K562 (cell line): ENCODE results near the gene RCSD1. TPM values are rescaled to one million over a fixed set of nuclear protein-coding genes. Genes with fewer than 3 reads are reported as not detected.

ENCODE experiments used
- ATAC-seq: fragments of 200-7000 bp; cut with Tn5 transposase; 3 replicates; pipeline ENCODE4 v1.9.1; 2020; ENCODE audit warnings: moderate library complexity
- BruUV-seq: library from RNA; stranded (reverse); fragments of 400-500 nt; replicated peaks from 2 replicates; lab custom pipeline; 2021; lab: Mats Ljungman, UMichigan
- CTCF ChIA-PET: fragments of 300-600 bp; formaldehyde crosslinking; extraction: SDS; loops from one replicate; lab custom pipeline; 2021; ENCODE audit warnings: low intra/inter-chr PET ratio; lab: Yijun Ruan, JAX
- POLR2A ChIA-PET: fragments of 300-600, 350-650 bp; sonication (Branson Sonifier 250); formaldehyde crosslinking; extraction: SDS; loops from one replicate; lab custom pipeline; 2021; ENCODE audit warnings: antibody characterized with exemption, inconsistent platforms; lab: Yijun Ruan, JAX
- DNase-seq, 4 experiments: peaks; one replicate each; pipeline versions ENCODE4 v3.0.0 to v3.0.0-alpha.2; 2011 to 2018; ENCODE audit warnings: low spot score in 3 of 4, mixed read lengths in 3 of 4; ENCODE audit errors: extremely low read depth in 1 of 4
- FAIRE-seq: peaks from 2 replicates; lab custom pipeline; 2011; peaks lifted over from hg19 to GRCh38; lab: Jason Lieb, UNC
- H2AFZ ChIP-seq: 2 replicates; pipeline ENCODE4 v1.6.0; 2011; ENCODE audit warnings: low read depth, low read length, control low read depth, inconsistent platforms
- H3K27ac ChIP-seq: fragments of 200-600 bp; 3 replicates; pipeline ENCODE4 v1.8.0; 2011; ENCODE audit warnings: low read depth, mild to moderate bottlenecking, control low read depth, inconsistent platforms, low read length, moderate library complexity, mixed read lengths; ENCODE audit errors: extremely low read depth
- H3K27me3 ChIP-seq, 2 experiments: fragments of 300-600 bp in 1 of 2; 2 replicates in 1 of 2; 3 replicates in 1 of 2; pipeline versions ENCODE4 v1.6.0 to v1.8.0; 2011; ENCODE audit warnings: inconsistent platforms in 2 of 2, low read length in 2 of 2, mild to moderate bottlenecking in 1 of 2, mixed read lengths in 1 of 2, moderate library complexity in 1 of 2; ENCODE audit not compliant: control insufficient read depth in 2 of 2, insufficient read depth in 2 of 2
- H3K36me3 ChIP-seq: fragments of 300-600 bp; 3 replicates; pipeline ENCODE4 v1.8.0; 2011; ENCODE audit warnings: mild to moderate bottlenecking, low read length, inconsistent platforms; ENCODE audit not compliant: control insufficient read depth, insufficient read depth
- H3K4me1 ChIP-seq, 2 experiments: fragments of 200-600 bp in 1 of 2; replicated peaks in 1 of 2; 2 replicates in 1 of 2; 3 replicates in 1 of 2; pipeline versions ENCODE4 v1.5.1 to v1.8.0; 2011; ENCODE audit warnings: inconsistent platforms in 2 of 2, low read length in 2 of 2, mild to moderate bottlenecking in 1 of 2, mixed read lengths in 1 of 2, moderate library complexity in 1 of 2; ENCODE audit not compliant: control insufficient read depth in 2 of 2, insufficient read depth in 2 of 2
- H3K4me2 ChIP-seq: 2 replicates; pipeline ENCODE4 v1.6.1; 2011; ENCODE audit warnings: low read length, control low read depth, inconsistent platforms, mixed read lengths; ENCODE audit not compliant: insufficient read depth
- H3K4me3 ChIP-seq: fragments of 200-600 bp; sonication (generic), shearing (Covaris generic); 2 replicates; pipeline ENCODE4 v1.5.1; 2016; ENCODE audit warnings: control low read depth, inconsistent platforms
- H3K79me2 ChIP-seq: fragments of 200-600 bp; 3 replicates; pipeline ENCODE4 v1.8.0; 2011; ENCODE audit warnings: low read length, inconsistent platforms; ENCODE audit not compliant: control insufficient read depth, insufficient read depth
- H3K9ac ChIP-seq, 2 experiments: 2 replicates each; pipeline versions ENCODE4 v1.6.0 to v1.6.1; 2011; ENCODE audit warnings: low read depth in 2 of 2, low read length in 2 of 2, control low read depth in 1 of 2, inconsistent platforms in 1 of 2, mild to moderate bottlenecking in 1 of 2, mixed read lengths in 1 of 2; ENCODE audit not compliant: insufficient read depth in 1 of 2
- H3K9me1 ChIP-seq: one replicate; pipeline ENCODE4 v1.6.0; 2011; ENCODE audit warnings: inconsistent platforms, mild to moderate bottlenecking, low read length, moderate library complexity; ENCODE audit not compliant: control insufficient read depth, insufficient read depth
- H3K9me3 ChIP-seq: replicated peaks from 2 replicates; pipeline ENCODE4 v1.5.1; 2011; ENCODE audit warnings: low read depth, low read length, inconsistent platforms; ENCODE audit not compliant: control insufficient read depth, insufficient read depth
- H4K20me1 ChIP-seq: replicated peaks from 2 replicates; pipeline ENCODE4 v1.6.1; 2011; ENCODE audit warnings: low read length, inconsistent platforms, mixed read lengths; ENCODE audit not compliant: control insufficient read depth, insufficient read depth
- ARHGAP35 ChIP-seq: fragments of 450-650 bp; IDR thresholded peaks from 2 replicates; pipeline ENCODE4 v1.6.1; 2018; ENCODE audit not compliant: partially characterized antibody
- CEBPZ ChIP-seq: fragments of 150-350 bp; IDR thresholded peaks from 2 replicates; pipeline ENCODE4 v1.6.1; 2014; ENCODE audit warnings: low read depth, mild to moderate bottlenecking, low read length, borderline replicate concordance
- DIDO1 ChIP-seq: fragments of 450-650 bp; IDR thresholded peaks from 2 replicates; pipeline ENCODE4 v1.6.1; 2016; ENCODE audit warnings: low read depth, missing biosample characterization, missing genetic modification characterization
- GATAD2A ChIP-seq: fragments of 450-650 bp; IDR thresholded peaks from 2 replicates; pipeline ENCODE4 v1.6.1; 2017
- KDM2B ChIP-seq: fragments of 250-450 bp; sonication (Bioruptor Pico); IDR thresholded peaks from 2 replicates; pipeline ENCODE4 v1.8.0; 2021; ENCODE audit warnings: mild to moderate bottlenecking, moderate library complexity
- NCOA1 ChIP-seq: fragments of 450-650 bp; IDR thresholded peaks from 2 replicates; pipeline ENCODE4 v1.6.1; 2016; ENCODE audit warnings: low read depth
- RBFOX2 ChIP-seq: fragments of 200-400 bp; formaldehyde crosslinking; IDR thresholded peaks from 2 replicates; pipeline ENCODE4 v1.6.1; 2017; ENCODE audit warnings: low read depth, mild to moderate bottlenecking, low read length, moderate library complexity
- SNAPC5 ChIP-seq: fragments of 250-450 bp; sonication (Bioruptor Pico); IDR thresholded peaks from 2 replicates; pipeline ENCODE4 v1.8.0; 2021; ENCODE audit warnings: moderate library complexity, mild to moderate bottlenecking, inconsistent platforms
- SRSF9 ChIP-seq: fragments of 200-400 bp; formaldehyde crosslinking; IDR thresholded peaks from 2 replicates; pipeline ENCODE4 v1.6.1; 2017; ENCODE audit warnings: low read depth, low read length, borderline replicate concordance
- THRAP3 ChIP-seq: fragments of 450-650 bp; IDR thresholded peaks from 2 replicates; pipeline ENCODE4 v1.6.1; 2016; ENCODE audit warnings: mild to moderate bottlenecking, inconsistent platforms, borderline replicate concordance
- ZBTB26 ChIP-seq: fragments of 450-650 bp; formaldehyde crosslinking; IDR thresholded peaks from 2 replicates; pipeline ENCODE4 v1.4.0; 2022; ENCODE audit warnings: missing genetic modification characterization
- ZNF280B ChIP-seq: fragments of 250-450 bp; sonication (Bioruptor Pico); IDR thresholded peaks from 2 replicates; pipeline ENCODE4 v1.5.1; 2021; ENCODE audit warnings: mild to moderate bottlenecking
- ZNF449 ChIP-seq: fragments of 250-450 bp; sonication (Bioruptor Pico); IDR thresholded peaks from 2 replicates; pipeline ENCODE4 v1.8.0; 2022; ENCODE audit warnings: moderate library complexity, mild to moderate bottlenecking, inconsistent platforms
- ZNF696 ChIP-seq: fragments of 250-450 bp; sonication (Bioruptor Pico); conservative IDR thresholded peaks from 2 replicates; pipeline ENCODE4 v1.4.0; 2020; ENCODE audit warnings: mild to moderate bottlenecking, moderate library complexity
- WGBS: fragments of 100-300 bp; shearing (Covaris generic); methylation state at CpG from one replicate; pipeline ENCODE4 v1.1.6; 2016; ENCODE audit warnings: low coverage, mixed read lengths; ENCODE audit not compliant: insufficient coverage; ENCODE audit errors: missing lambda C conversion rate; 5-methylcytosine and 5-hydroxymethylcytosine counted together
- in situ Hi-C: fragments of 300-500 bp; cut with MboI; formaldehyde crosslinking; loops from 4 replicates; pipeline ENCODE4 v1.15.0; 2018; ENCODE audit warnings: inconsistent platforms, mixed read lengths
- intact Hi-C: fragments of 100-400 bp; cut with micrococcal nuclease; formaldehyde crosslinking; loops from 2 replicates; pipeline ENCODE4 v1.14.2; 2022
- polyA plus RNA-seq, 8 experiments: library from polyadenylated mRNA; depleted of rRNA in 4 of 8; stranded (reverse) in 5 of 8; unstranded in 3 of 8; fragments of >200 nt; fragmentation: Nextera tagmentation in 2 of 8; fragmentation: Illumina TruSeq in 1 of 8; extraction: Ambion mirVana in 2 of 8; extraction: Trizol in 1 of 8; gene quantifications; 2 replicates each; pipeline versions ENCODE4 v1.2.1 to v1.2.3, GENCODE V29; 2011 to 2014; ENCODE audit warnings: inconsistent platforms in 1 of 8, missing spikeins in 1 of 8
- total RNA-seq, 7 experiments: library from RNA; depleted of rRNA in 6 of 7; stranded (reverse); fragments of >200 nt in 6 of 7; fragmentation: Illumina TruSeq in 2 of 7; extraction: Trizol in 2 of 7; gene quantifications; 2 replicates each; pipeline versions ENCODE4 v1.2.1 to v1.2.3, GENCODE V29; 2011 to 2021; ENCODE audit warnings: low replicate concordance in 1 of 7

RCSD1 gene
- total and polyA plus RNA-seq, 9 of the 15 experiments (the other 6 are each of a cell fraction or from before 2014, with no cell fraction given): 7.8 to 69.8 (median 45.3) TPM

- no peaks in the 10 kb centered on the region for H3K79me2 ChIP-seq
- whole genome bisulfite sequencing: 68% methylated on average over 3 of the region's 3 CpGs
- H3K4me3 ChIP-seq: no peak overlapping the region
- no peak overlapping the region for H2AFZ ChIP-seq
- H3K9ac ChIP-seq: no peak overlapping the region
- no peaks in the 10 kb centered on the region for H3K9me3 ChIP-seq
- H3K4me1 ChIP-seq: peaks cover 7 to 23% of the 10 kb centered on the region in 2 experiments; a peak in 4 of 5 replicates
- ChIA-PET POLR2A (interaction anchor here (1.1 to 1.2 kb wide), 3 partner anchors 26 to 138 kb away, joined by 3 to 5 read pairs (median 4); no protein-coding TSS in a partner anchor), CTCF (no interaction called here)
- H3K36me3 ChIP-seq: peaks cover 36% of the 10 kb centered on the region
- no peaks in the 10 kb centered on the region for H3K27me3 ChIP-seq
- ATAC-seq: no peak
- intact Hi-C loops: loop anchor here (10.0 kb wide), 2 partner anchors 236 to 404 kb away; no protein-coding TSS in a partner anchor
- no peak for FAIRE-seq
- in situ Hi-C loops: loop anchor here (25.0 kb wide), 2 partner anchors 1494 to 1669 kb away; no protein-coding TSS in a partner anchor
- no peak overlapping the region for H3K27ac ChIP-seq
- 0 out of 2 replicates have a peak, but pooled peaks cover 3% of the 10 kb centered on the region for H4K20me1 ChIP-seq
- H3K4me2 ChIP-seq: no peak overlapping the region
- no peak for DNase-seq
- peaks cover 3% of the 10 kb centered on the region for H3K9me1 ChIP-seq
- no TSS peak for BruUV-seq
- TF ChIP-seq RBFOX2 (no peak), ZNF280B (CRISPR knock-in tag) (no peak), CEBPZ (no peak), GATAD2A (no peak), ZNF696 (CRISPR knock-in tag) (no peak), NCOA1 (no peak), ZBTB26 (no peak), ARHGAP35 (no peak), ZNF449 (CRISPR knock-in tag) (no peak), KDM2B (CRISPR knock-in tag) (no peak), SNAPC5 (CRISPR knock-in tag) (no peak), THRAP3 (no peak), SRSF9 (no peak), DIDO1 (tag) (no peak)
These were observed 51.0 kb downstream of the RCSD1 start for GRCh38 chr1:167681024-167681423.
